GM13976 (cell line): ENCODE data around the gene COG7.
"Not testable (repeated sequence)": the region's sequence is repeated elsewhere in the genome, so short reads cannot be mapped to it uniquely, and the experiment has no call there.

ENCODE experiments used
- DNase-seq: peaks from one replicate; pipeline ENCODE4 v3.0.0; 2012; ENCODE audit warnings: low spot score
- CTCF ChIP-seq: IDR thresholded peaks from 2 replicates; pipeline ENCODE4 v1.5.1; 2012; ENCODE audit warnings: borderline replicate concordance, mild to moderate bottlenecking; ENCODE audit not compliant: insufficient read depth; ENCODE audit errors: extremely low read depth, missing control alignments, control extremely low read depth
- in situ Hi-C: fragments of 300-500 bp; cut with MboI; formaldehyde crosslinking; loops from one replicate; pipeline ENCODE4 v1.12.0; 2022; ENCODE audit warnings: low sequenced_read_pairs, mixed read lengths, inconsistent platforms; ENCODE audit not compliant: unreplicated experiment

The COG7 gene

GRCh38 chr16:23374721-23375510, 78.1 kb downstream of the COG7 start:
- in situ Hi-C loops = no loop called here
- no peak for DNase-seq
- TF ChIP-seq CTCF = no peak

GRCh38 chr16:23373436-23374219, 79.4 kb downstream of the COG7 start:
- TF ChIP-seq CTCF = no peak
- in situ Hi-C loops = no loop called here
- no peak for DNase-seq

GRCh38 chr16:23371368-23371767, 81.6 kb downstream of the COG7 start:
- in situ Hi-C loops = no loop called here
- no peak for TF ChIP-seq CTCF
- no peak for DNase-seq

- TF ChIP-seq CTCF = no peak
- in situ Hi-C loops = no loop called here
- no peak for DNase-seq
Measured at GRCh38 chr16:23369416-23369815, 83.6 kb downstream of the COG7 start.

GRCh38 chr16:23368469-23368868, 84.5 kb downstream of the COG7 start:
- TF ChIP-seq CTCF = no peak
- in situ Hi-C loops = no loop called here
- no peak for DNase-seq

GRCh38 chr16:23367988-23368387, 85.0 kb downstream of the COG7 start:
- no peak for TF ChIP-seq CTCF
- DNase-seq = no peak
- in situ Hi-C loops = no loop called here

GRCh38 chr16:23367564-23367963, 85.4 kb downstream of the COG7 start:
- DNase-seq = no peak
- no peak for TF ChIP-seq CTCF
- in situ Hi-C loops = no loop called here

- DNase-seq, in situ Hi-C loops: not testable (repeated sequence)
Measured at GRCh38 chr16:23366341-23366740, 86.6 kb downstream of the COG7 start.
